CD14-positive monocyte (primary cell): ENCODE measurements around the gene SEMA4D. TPM values are rescaled to one million over a fixed set of nuclear protein-coding genes. Genes with fewer than 3 reads are reported as not detected.

ENCODE experiments used
- DNase-seq, 3 donors: peaks; one replicate each; pipeline ENCODE4 v3.0.0-alpha.2; 2011 to 2022
- H2AFZ ChIP-seq: 2 replicates; pipeline ENCODE4 v1.6.0; 2012; ENCODE audit warnings: mild to moderate bottlenecking, low read depth, low read length, inconsistent platforms; ENCODE audit not compliant: insufficient read depth, poor library complexity, severe bottlenecking
- H3K27ac ChIP-seq, 2 donors: 1 replicate in 1 of 2; 2 replicates in 1 of 2; pipeline ENCODE4 v1.5.1; 2012 to 2013; ENCODE audit warnings: low read length in 2 of 2, control low read depth in 1 of 2, inconsistent platforms in 1 of 2, low read depth in 1 of 2, mild to moderate bottlenecking in 1 of 2
- H3K27me3 ChIP-seq, 2 donors: one replicate each; pipeline versions ENCODE4 v1.6.0 to v1.6.1; 2011 to 2013; ENCODE audit warnings: low read length in 2 of 2; ENCODE audit not compliant: control insufficient read depth in 2 of 2, insufficient read depth in 2 of 2
- H3K36me3 ChIP-seq, 2 donors: replicated peaks in 1 of 2; 1 replicate in 1 of 2; 2 replicates in 1 of 2; pipeline versions ENCODE4 v1.5.1 to v1.6.1; 2012 to 2013; ENCODE audit warnings: low read length in 2 of 2, control low read depth in 1 of 2, inconsistent platforms in 1 of 2, mild to moderate bottlenecking in 1 of 2; ENCODE audit not compliant: insufficient read depth in 2 of 2, control insufficient read depth in 1 of 2
- H3K4me1 ChIP-seq, 2 donors: 1 replicate in 1 of 2; 2 replicates in 1 of 2; pipeline versions ENCODE4 v1.5.1 to v1.6.1; 2012 to 2013; ENCODE audit warnings: low read length in 2 of 2, control low read depth in 1 of 2, inconsistent platforms in 1 of 2, mild to moderate bottlenecking in 1 of 2, moderate library complexity in 1 of 2; ENCODE audit not compliant: insufficient read depth in 2 of 2, control insufficient read depth in 1 of 2
- H3K4me2 ChIP-seq: replicated peaks from 2 replicates; pipeline ENCODE3; 2012; ENCODE audit warnings: low read length, moderate library complexity, mild to moderate bottlenecking; ENCODE audit not compliant: poor library complexity, severe bottlenecking; ENCODE audit errors: extremely low read depth
- H3K4me3 ChIP-seq, 3 experiments: fragments of 200-600 bp in 1 of 3; sonication (generic) in 1 of 3; replicated peaks in 1 of 3; 1 replicate in 2 of 3; 2 replicates in 1 of 3; pipeline ENCODE4 v1.5.1; 2011 to 2013; ENCODE audit warnings: low read length in 3 of 3, mild to moderate bottlenecking in 3 of 3, control low read depth in 2 of 3, low read depth in 2 of 3, inconsistent platforms in 1 of 3, moderate library complexity in 1 of 3
- H3K79me2 ChIP-seq: 2 replicates; pipeline ENCODE4 v1.6.0; 2012; ENCODE audit warnings: mild to moderate bottlenecking, control low read depth, inconsistent platforms, low read length, moderate library complexity; ENCODE audit not compliant: insufficient read depth
- H3K9ac ChIP-seq: 2 replicates; pipeline ENCODE4 v1.6.0; 2017; ENCODE audit warnings: low read length, mild to moderate bottlenecking; ENCODE audit not compliant: insufficient read depth, poor library complexity, severe bottlenecking
- H3K9me3 ChIP-seq, 2 donors: replicated peaks in 1 of 2; 1 replicate in 1 of 2; 2 replicates in 1 of 2; pipeline versions ENCODE4 v1.5.1 to v1.6.1; 2012 to 2013; ENCODE audit warnings: low read length in 2 of 2, control low read depth in 1 of 2; ENCODE audit not compliant: control insufficient read depth in 1 of 2, insufficient read depth in 1 of 2
- H4K20me1 ChIP-seq: 2 replicates; pipeline ENCODE4 v1.6.0; 2012; ENCODE audit warnings: mild to moderate bottlenecking, low read length, control low read depth, moderate library complexity; ENCODE audit not compliant: insufficient read depth
- H3K27ac Mint-ChIP-seq, 7 donors: one replicate each; pipeline ENCODE4 v1.8.0; 2020; ENCODE audit warnings: mild to moderate bottlenecking in 7 of 7, mixed read lengths in 7 of 7, moderate library complexity in 6 of 7, inconsistent platforms in 2 of 7
- H3K27me3 Mint-ChIP-seq, 3 donors: one replicate each; pipeline ENCODE4 v1.8.0; 2021 to 2022; ENCODE audit warnings: low read depth in 3 of 3, mild to moderate bottlenecking in 3 of 3, mixed read lengths in 3 of 3, moderate library complexity in 3 of 3, inconsistent platforms in 1 of 3
- H3K36me3 Mint-ChIP-seq, 2 donors: one replicate each; pipeline ENCODE4 v1.8.0; 2020; ENCODE audit warnings: mixed read lengths in 2 of 2, inconsistent platforms in 1 of 2, mild to moderate bottlenecking in 1 of 2
- H3K4me1 Mint-ChIP-seq: one replicate; pipeline ENCODE4 v1.8.0; 2020; ENCODE audit warnings: mild to moderate bottlenecking, mixed read lengths
- H3K4me3 Mint-ChIP-seq, 2 donors: one replicate each; pipeline ENCODE4 v1.8.0; 2020; ENCODE audit warnings: mild to moderate bottlenecking in 2 of 2, mixed read lengths in 2 of 2, moderate library complexity in 1 of 2
- H3K9me3 Mint-ChIP-seq, 7 donors: one replicate each; pipeline ENCODE4 v1.8.0; 2020 to 2022; ENCODE audit warnings: mixed read lengths in 7 of 7, mild to moderate bottlenecking in 6 of 7, moderate library complexity in 6 of 7, inconsistent platforms in 2 of 7
- CTCF ChIP-seq: fragments of 200-600 bp; IDR thresholded peaks from one replicate; pipeline ENCODE4 v1.8.0; 2022; ENCODE audit warnings: antibody characterized with exemption, mild to moderate bottlenecking
- WGBS: methylation state at CpG from one replicate; pipeline ENCODE4 v1.1.5; 2013; ENCODE audit warnings: missing lambda C conversion rate; ENCODE audit not compliant: insufficient coverage; 5-methylcytosine and 5-hydroxymethylcytosine counted together
- intact Hi-C, 2 donors: fragments of 100-400 bp; cut with micrococcal nuclease; formaldehyde crosslinking; loops; one replicate each; pipeline versions ENCODE4 v1.15.0 to v1.15.1; 2023
- polyA plus RNA-seq, 3 donors: library from polyadenylated mRNA; depleted of rRNA in 1 of 3; unstranded in 2 of 3; stranded (reverse) in 1 of 3; fragments of 300-500 nt in 2 of 3; fragments of >200 nt in 1 of 3; fragmentation: Illumina TruSeq in 2 of 3; gene quantifications; 1 replicate in 2 of 3; 2 replicates in 1 of 3; pipeline ENCODE4 v1.2.3, GENCODE V29; 2012 to 2021

The SEMA4D gene
- polyA plus RNA-seq, 3 donors: 28.2 to 117 (median 28.6) TPM

- no peaks in the 10 kb centered on the region for H3K27me3 ChIP-seq
- Mint-ChIP-seq H3K4me3 (no peak overlapping the region), H3K36me3 (peaks cover 25 to 39% of the 10 kb centered on the region in 2 donors), H3K9me3 (no peaks in the 10 kb centered on the region), H3K27ac (peak overlapping the region in 1 of 7 donors; percentile 1), H3K4me1 (peaks cover 86% of the 10 kb centered on the region), H3K27me3 (no peaks in the 10 kb centered on the region)
- peaks cover 0 to 12% of the 10 kb centered on the region in 2 donors for H3K36me3 ChIP-seq
- H3K27ac ChIP-seq: no peak overlapping the region
- H4K20me1 ChIP-seq: peaks cover 100% of the 10 kb centered on the region
- no peak overlapping the region for H3K4me3 ChIP-seq
- peaks cover 100% of the 10 kb centered on the region for H3K79me2 ChIP-seq
- no peak for DNase-seq
- no peak for TF ChIP-seq CTCF
- H3K9me3 ChIP-seq: no peaks in the 10 kb centered on the region
- H3K4me2 ChIP-seq: no peak overlapping the region
- H3K4me1 ChIP-seq: peaks cover 28 to 48% of the 10 kb centered on the region in 2 donors
- no peak overlapping the region for H2AFZ ChIP-seq
- H3K9ac ChIP-seq: no peak overlapping the region
- WGBS: 100% methylated on average over 2 of the region's 5 CpGs
- intact Hi-C loops: no loop called here
Measured at GRCh38 chr9:89488131-89488530, 9.8 kb downstream of the SEMA4D start.

GRCh38 chr9:89486681-89487080 is 11.2 kb downstream of the SEMA4D start:
- Histone ChIP-seq H3K4me3 (no peak overlapping the region), H3K9ac (no peak overlapping the region), H3K4me2 (no peak overlapping the region), H3K9me3 (no peaks in the 10 kb centered on the region), H3K27me3 (no peaks in the 10 kb centered on the region), H3K4me1 (peaks cover 27 to 41% of the 10 kb centered on the region in 2 donors), H4K20me1 (peaks cover 100% of the 10 kb centered on the region), H3K79me2 (peaks cover 100% of the 10 kb centered on the region), H3K36me3 (peaks cover 6 to 19% of the 10 kb centered on the region in 2 donors), H3K27ac (peak overlapping the region in 1 of 2 donors; percentile 4), H2AFZ (no peak overlapping the region)
- peaks cover 87% of the 10 kb centered on the region for H3K4me1 Mint-ChIP-seq
- intact Hi-C loops: no loop called here
- H3K9me3 Mint-ChIP-seq: no peaks in the 10 kb centered on the region
- no peak for DNase-seq
- peaks cover 30 to 43% of the 10 kb centered on the region in 2 donors for H3K36me3 Mint-ChIP-seq
- peak overlapping the region in 5 of 7 donors; percentile 6 to 69 (median 51) for H3K27ac Mint-ChIP-seq
- H3K4me3 Mint-ChIP-seq: no peak overlapping the region
- no peaks in the 10 kb centered on the region for H3K27me3 Mint-ChIP-seq
- TF ChIP-seq CTCF: no peak
